ENCODE data around the gene APBA2. TPM values are rescaled to one million over a fixed set of nuclear protein-coding genes. Genes with fewer than 3 reads are reported as not detected.

APBA2 gene
- total RNA-seq, 4 donors from 2014 or later: 2.3 to 15.0 (median 4.6) TPM; not detected in 1

GRCh38 chr15:29149738-29150075 is 263.9 kb downstream of the APBA2 start:
- no peaks in the 10 kb centered on the region for H3K4me1 ChIP-seq
- DNase-seq: no peak
- no peaks in the 10 kb centered on the region for H3K27me3 ChIP-seq
- no peaks in the 10 kb centered on the region for H3K36me3 ChIP-seq
- no peaks in the 10 kb centered on the region for H3K9me3 ChIP-seq
- intact Hi-C loops (cut with DNase I; ENCODE audit: low total_unique reads): loop anchor here (10.0 kb wide), 1 partner anchor 65 kb away; no protein-coding TSS in a partner anchor
- H3K4me3 ChIP-seq: no peak overlapping the region
- no peak overlapping the region for H3K27ac ChIP-seq
- TF ChIP-seq CTCF (IDR thresholded peaks at IDR 0.05): no peak
- TF ChIP-seq POLR2A (IDR thresholded peaks at IDR 0.05): no peak

DNA sequence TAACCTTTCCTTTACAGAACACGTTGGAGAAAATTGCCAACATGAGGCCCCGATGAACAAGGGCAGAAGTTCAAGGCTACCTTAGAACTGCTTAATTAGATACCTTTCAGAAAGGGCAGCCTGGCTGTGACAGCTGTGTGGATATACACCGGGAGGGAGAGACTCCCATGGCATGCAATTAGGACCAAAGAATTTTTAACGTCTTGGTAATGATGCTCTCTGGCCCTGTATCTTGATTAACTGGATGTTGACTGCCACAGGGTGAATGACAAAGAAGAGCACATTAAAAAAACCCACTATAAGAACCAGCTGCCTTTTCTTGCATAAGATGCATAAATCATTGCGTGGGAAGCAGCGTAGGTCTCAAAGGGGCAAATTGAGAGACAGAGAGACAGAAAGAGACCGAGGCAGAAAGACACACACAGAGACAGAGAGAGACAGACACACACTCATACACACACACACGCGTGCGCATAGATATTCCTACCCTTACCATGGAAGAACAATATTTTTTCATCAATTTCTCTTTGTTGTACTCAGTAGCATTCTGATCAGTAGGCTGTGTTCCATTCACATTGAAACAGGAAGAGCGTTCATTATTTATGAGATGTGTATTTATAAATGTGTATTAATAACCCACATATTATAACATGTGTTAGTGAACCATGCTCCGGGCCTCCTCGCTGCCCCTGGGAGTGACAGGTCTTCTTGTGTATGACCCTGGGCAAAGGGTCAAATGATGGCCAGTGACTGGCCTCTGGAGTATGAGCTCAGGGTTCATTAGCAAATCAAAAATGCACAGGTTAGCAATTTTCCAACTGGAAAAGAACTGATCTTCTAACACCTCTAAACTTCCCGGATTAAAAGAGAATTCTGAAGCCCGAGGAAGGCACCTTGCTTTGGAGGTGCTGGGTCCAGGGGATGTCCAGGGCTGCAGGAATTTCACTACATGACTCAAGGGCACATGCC is 265.0 kb downstream of the APBA2 start:
- DNase-seq: no peak
- no peaks in the 10 kb centered on the region for H3K27me3 ChIP-seq
- H3K36me3 ChIP-seq: no peaks in the 10 kb centered on the region
- intact Hi-C loops (cut with DNase I; ENCODE audit: low total_unique reads): no loop called here
- no peak overlapping the region for H3K4me3 ChIP-seq
- H3K4me1 ChIP-seq: no peaks in the 10 kb centered on the region
- no peaks in the 10 kb centered on the region for H3K9me3 ChIP-seq
- no peak overlapping the region for H3K27ac ChIP-seq
- TF ChIP-seq CTCF (IDR thresholded peaks at IDR 0.05) (no peak), POLR2A (IDR thresholded peaks at IDR 0.05) (no peak)

- no peaks in the 10 kb centered on the region for H3K9me3 ChIP-seq
- intact Hi-C loops (cut with DNase I; ENCODE audit: low total_unique reads): no loop called here
- H3K27me3 ChIP-seq: no peaks in the 10 kb centered on the region
- H3K4me3 ChIP-seq: no peak overlapping the region
- no peaks in the 10 kb centered on the region for H3K4me1 ChIP-seq
- H3K36me3 ChIP-seq: no peaks in the 10 kb centered on the region
- TF ChIP-seq POLR2A (IDR thresholded peaks at IDR 0.05): no peak
- TF ChIP-seq CTCF (IDR thresholded peaks at IDR 0.05): no peak
- H3K27ac ChIP-seq: no peak overlapping the region
- DNase-seq: no peak
Observed at GRCh38 chr15:29151484-29151857, 265.7 kb downstream of the APBA2 start.

DNA sequence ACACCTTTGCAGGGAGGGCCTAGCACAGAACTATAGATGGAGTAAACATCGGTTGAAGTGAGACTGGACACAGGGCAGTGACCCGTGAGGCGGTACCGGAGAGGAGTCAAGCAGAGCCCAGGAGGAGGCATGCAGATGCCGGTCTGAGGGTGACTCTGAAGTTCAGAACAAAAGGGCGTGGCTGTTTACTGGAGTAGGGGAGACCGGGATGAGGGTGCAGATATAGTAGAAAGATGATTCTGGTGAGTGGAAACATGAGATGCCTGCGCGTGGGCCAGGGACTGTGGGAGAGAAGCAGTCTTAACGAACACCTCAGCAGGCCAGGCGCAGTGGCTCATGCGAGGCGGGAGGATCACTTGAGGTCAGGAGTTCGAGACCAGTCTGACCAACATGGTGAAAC is 270.7 kb downstream of the APBA2 start:
- H3K4me3 ChIP-seq: no peak overlapping the region
- H3K36me3 ChIP-seq: no peaks in the 10 kb centered on the region
- DNase-seq: no peak
- no peak overlapping the region for H3K27ac ChIP-seq
- H3K9me3 ChIP-seq: no peaks in the 10 kb centered on the region
- TF ChIP-seq POLR2A (IDR thresholded peaks at IDR 0.05) (no peak), CTCF (IDR thresholded peaks at IDR 0.05) (no peak)
- intact Hi-C loops (cut with DNase I; ENCODE audit: low total_unique reads): no loop called here
- no peaks in the 10 kb centered on the region for H3K27me3 ChIP-seq
- no peaks in the 10 kb centered on the region for H3K4me1 ChIP-seq

- Histone ChIP-seq H3K36me3 (no peaks in the 10 kb centered on the region), H3K9me3 (no peaks in the 10 kb centered on the region), H3K4me3 (no peak overlapping the region), H3K27ac (no peak overlapping the region), H3K27me3 (no peaks in the 10 kb centered on the region), H3K4me1 (no peaks in the 10 kb centered on the region)
- no peak for TF ChIP-seq POLR2A (IDR thresholded peaks at IDR 0.05)
- no peak for TF ChIP-seq CTCF (IDR thresholded peaks at IDR 0.05)
- intact Hi-C loops (cut with DNase I; ENCODE audit: low total_unique reads): no loop called here
- DNase-seq: no peak
Observed at GRCh38 chr15:29159771-29160455, 274.1 kb downstream of the APBA2 start.
